K562 (cell line): ENCODE data around the gene WDR18.

ENCODE experiments used
- FUS ChIP-seq: fragments of 200-400 bp; formaldehyde crosslinking; optimal IDR thresholded peaks from 2 replicates; pipeline ENCODE3; 2017; ENCODE audit warnings: low read depth, low read length
- IRF1 ChIP-seq: sonication (generic); formaldehyde crosslinking; IDR thresholded peaks from 2 replicates; pipeline ENCODE4 v1.8.0; 2022; ENCODE audit warnings: missing genetic modification reagents, mild to moderate bottlenecking, borderline replicate concordance
- NRF1 ChIP-seq, 2 experiments: fragments of 450-650 bp; IDR thresholded peaks in 1 of 2; conservative IDR thresholded peaks in 1 of 2; 2 replicates each; pipeline ENCODE4 v1.6.1; 2014; ENCODE audit warnings: mild to moderate bottlenecking in 2 of 2
- RBM17 ChIP-seq: fragments of 200-400 bp; formaldehyde crosslinking; IDR thresholded peaks from 2 replicates; pipeline ENCODE4 v1.6.1; 2017; ENCODE audit warnings: low read depth, mild to moderate bottlenecking, low read length, borderline replicate concordance
- TEAD4 ChIP-seq, 2 experiments: sonication (generic) in 1 of 2; formaldehyde crosslinking in 1 of 2; IDR thresholded peaks; 2 replicates each; pipeline versions ENCODE4 v1.6.1 to v1.8.0; 2012 to 2022; ENCODE audit warnings: borderline replicate concordance in 1 of 2, inconsistent platforms in 1 of 2, low read length in 1 of 2, mild to moderate bottlenecking in 1 of 2, missing genetic modification reagents in 1 of 2
- TF ChIP-seq, protein P1 (sequence below): fragments of 450-650 bp; formaldehyde crosslinking; IDR thresholded peaks from 2 replicates; pipeline ENCODE4 v1.4.0; 2020; ENCODE audit warnings: mild to moderate bottlenecking, mixed read lengths
- TF ChIP-seq, protein P2 (sequence below): sonication (generic); formaldehyde crosslinking; IDR thresholded peaks from 2 replicates; pipeline ENCODE4 v1.8.1; 2023; ENCODE audit warnings: mild to moderate bottlenecking, missing genetic modification reagents

DNA sequence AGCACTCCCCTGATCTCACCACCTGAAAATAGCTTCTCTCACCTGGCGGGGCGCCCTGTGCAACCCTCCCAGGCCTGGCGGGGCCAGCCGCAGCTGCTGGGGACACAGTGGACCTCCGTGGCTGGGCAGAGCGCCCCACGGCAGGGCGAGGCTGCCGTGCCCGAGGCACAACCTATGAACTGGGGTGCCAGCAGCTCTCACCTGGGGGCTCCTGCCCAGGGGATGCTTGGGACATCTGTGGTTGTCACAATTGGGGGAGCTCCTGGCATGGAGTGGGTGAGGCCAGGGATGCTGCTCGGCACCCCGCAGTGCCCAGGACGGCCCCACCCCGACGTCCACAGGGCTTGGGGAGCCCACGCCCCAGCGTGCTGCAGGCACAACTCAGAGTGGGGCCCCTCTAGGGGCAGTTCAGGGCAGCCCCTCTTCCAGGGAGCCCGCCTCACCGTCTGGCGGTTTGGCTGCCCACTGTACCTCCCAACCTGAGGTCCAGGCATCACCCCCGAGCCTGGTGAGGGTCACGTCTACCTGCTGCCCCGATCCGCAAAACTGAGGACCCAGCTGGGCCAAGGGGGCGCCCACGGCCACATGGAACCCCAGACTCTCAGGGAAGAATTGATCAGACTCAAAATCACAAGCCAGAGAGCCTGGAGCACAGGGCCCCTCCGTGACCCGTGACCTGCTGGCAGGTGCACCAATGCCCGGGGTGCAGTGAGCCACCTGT, 31.1 kb downstream of the WDR18 start:
- TF ChIP-seq RBM17 (no peak), IRF1 (CRISPR knock-in tag) (no peak), NRF1 (conservative IDR thresholded peaks at IDR 0.05 in 1 of 2, IDR thresholded peaks at IDR 0.05 in 1 of 2) (no peak), TEAD4 (IDR thresholded peaks at IDR 0.05; ENCODE audit: low read length) (no peak), TEAD4 (CRISPR knock-in tag; IDR thresholded peaks at IDR 0.05; ENCODE audit: borderline replicate concordance) (no peak), FUS (no peak)
- TF ChIP-seq, protein P1, sequence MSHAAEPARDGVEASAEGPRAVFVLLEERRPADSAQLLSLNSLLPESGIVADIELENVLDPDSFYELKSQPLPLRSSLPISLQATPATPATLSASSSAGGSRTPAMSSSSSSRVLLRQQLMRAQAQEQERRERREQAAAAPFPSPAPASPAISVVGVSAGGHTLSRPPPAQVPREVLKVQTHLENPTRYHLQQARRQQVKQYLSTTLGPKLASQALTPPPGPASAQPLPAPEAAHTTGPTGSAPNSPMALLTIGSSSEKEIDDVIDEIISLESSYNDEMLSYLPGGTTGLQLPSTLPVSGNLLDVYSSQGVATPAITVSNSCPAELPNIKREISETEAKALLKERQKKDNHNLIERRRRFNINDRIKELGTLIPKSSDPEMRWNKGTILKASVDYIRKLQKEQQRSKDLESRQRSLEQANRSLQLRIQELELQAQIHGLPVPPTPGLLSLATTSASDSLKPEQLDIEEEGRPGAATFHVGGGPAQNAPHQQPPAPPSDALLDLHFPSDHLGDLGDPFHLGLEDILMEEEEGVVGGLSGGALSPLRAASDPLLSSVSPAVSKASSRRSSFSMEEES: no peak
- TF ChIP-seq, protein P2, sequence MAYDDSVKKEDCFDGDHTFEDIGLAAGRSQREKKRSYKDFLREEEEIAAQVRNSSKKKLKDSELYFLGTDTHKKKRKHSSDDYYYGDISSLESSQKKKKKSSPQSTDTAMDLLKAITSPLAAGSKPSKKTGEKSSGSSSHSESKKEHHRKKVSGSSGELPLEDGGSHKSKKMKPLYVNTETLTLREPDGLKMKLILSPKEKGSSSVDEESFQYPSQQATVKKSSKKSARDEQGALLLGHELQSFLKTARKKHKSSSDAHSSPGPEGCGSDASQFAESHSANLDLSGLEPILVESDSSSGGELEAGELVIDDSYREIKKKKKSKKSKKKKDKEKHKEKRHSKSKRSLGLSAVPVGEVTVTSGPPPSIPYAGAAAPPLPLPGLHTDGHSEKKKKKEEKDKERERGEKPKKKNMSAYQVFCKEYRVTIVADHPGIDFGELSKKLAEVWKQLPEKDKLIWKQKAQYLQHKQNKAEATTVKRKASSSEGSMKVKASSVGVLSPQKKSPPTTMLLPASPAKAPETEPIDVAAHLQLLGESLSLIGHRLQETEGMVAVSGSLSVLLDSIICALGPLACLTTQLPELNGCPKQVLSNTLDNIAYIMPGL (CRISPR knock-in tag): no peak
